GM21447 (cell line): ENCODE data around the gene MOB2.
"Not testable (repeated sequence)": the region's sequence is repeated elsewhere in the genome, so short reads cannot be mapped to it uniquely, and the experiment has no call there.

Experiments
- ATAC-seq: cut with Tn5 transposase; IDR thresholded peaks from one replicate; pipeline ENCODE4 v1.9.1; 2021; ENCODE audit not compliant: unreplicated experiment

MOB2 gene

DNA sequence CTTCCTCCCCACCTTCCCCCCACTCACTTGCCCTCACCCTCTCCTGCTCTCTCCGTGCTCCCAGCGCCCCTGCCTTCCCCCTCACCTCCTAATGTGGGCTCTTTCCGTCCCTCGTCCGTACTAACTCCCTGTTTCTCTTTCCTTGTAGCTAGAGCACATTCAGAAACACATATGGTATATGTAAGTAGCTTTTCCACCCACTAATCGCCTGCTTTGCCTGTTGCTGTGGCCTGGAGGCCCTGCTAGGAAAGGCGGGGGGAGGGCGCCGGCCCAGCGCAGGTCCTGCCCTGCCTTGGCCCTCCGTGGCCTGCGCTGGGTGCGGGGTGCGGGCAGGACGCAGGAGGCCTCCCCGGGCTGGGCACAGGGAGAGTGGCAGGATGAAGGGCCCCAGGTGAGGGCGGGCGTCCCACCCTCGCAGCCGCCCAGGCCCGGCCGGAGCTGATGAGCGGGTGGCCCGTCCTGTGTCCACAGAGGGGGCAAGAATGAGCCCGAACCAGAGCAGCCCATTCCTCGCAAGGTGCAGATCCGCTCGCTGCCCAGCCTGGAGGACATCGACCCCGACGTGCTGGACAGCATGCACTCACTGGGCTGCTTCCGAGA lies 41.7 kb downstream of the MOB2 start:
- no peak for ATAC-seq

DNA sequence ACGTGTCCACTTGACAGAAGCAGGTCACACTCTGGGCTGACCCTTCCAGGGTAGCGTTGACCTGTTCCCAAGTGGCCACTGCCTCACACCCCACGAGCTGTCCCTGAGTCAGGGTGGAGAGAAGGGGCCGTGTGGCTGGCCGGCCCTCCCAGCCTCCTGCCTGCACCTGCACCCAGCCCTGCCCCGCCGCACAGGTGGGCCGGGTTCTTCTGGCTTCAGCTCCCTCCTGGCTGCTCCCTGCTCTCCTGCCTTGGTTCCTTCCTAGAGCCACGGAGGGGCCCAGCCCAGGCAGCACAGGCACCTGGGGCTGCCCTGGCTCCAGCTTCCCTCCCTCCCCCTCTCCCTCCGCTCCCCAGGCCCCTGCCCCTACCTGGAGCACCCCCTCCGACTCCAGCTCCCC lies 42.3 kb downstream of the MOB2 start:
- no peak for ATAC-seq

DNA sequence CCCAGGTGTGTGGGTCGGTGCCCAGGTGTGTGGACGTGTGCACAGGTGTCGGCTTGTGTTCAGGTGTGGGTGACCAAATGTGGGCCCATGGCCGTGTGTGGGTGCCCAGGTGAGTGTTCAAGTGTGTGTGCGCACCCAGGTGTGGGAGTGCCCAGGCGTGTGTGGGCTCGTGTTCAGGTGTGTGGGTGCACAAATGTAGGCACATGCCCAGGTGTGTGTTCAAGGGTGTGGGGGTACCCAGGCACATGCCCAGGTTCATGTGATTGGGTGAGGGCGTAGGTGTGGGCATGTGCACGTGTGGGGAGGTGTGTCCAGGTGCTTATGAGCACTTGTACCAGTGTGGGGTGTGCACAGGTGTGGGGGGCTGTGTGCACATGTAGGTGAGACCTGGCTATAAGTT lies 42.8 kb downstream of the MOB2 start:
- ATAC-seq = no peak

DNA sequence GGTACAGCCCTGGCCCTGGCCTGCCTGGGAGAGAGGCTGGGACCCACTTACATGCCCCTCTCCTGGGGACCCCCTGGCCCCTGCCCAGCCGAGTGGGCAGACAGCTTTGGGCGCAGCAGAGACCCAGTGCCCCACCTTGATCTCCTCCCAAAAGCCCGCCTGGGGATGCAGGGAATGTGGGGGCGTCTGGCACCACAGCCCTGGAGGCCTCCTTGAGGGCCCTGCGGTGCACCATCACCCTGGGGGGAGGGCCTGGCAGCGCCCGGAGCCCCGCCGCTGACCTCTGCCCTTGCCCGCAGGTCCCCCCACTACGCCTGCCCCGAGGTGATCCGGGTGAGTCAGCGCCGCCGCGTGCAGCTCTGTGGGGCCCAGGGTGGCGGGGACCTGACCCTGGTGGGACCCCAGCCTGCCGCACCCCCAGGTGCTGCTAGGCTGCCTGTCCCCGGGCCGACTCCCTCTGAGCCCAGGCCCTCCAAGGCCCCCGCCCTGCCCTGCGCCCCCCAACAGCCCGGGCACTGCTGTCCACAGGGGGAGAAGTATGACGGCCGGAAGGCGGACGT lies 43.7 kb downstream of the MOB2 start:
- ATAC-seq = no peak

DNA sequence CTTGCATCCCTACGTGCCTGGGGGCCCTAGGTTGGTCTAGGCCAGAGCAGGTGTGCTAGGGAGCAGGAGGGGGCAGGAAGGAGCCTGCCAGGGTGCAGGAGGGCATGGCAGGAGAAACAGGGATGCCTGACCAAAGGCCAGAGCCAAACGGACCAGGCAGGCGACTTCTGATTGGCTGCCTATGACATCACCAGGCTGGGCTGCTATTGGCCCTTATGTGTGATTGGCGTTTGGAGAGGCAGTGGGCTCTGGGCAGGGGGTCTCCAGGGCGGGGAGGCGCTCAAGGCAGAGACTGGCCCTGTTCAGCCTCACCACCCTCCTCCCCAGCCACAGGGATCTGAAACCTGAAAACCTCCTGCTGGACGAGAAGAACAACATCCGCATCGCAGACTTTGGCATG lies 44.4 kb downstream of the MOB2 start:
- ATAC-seq = no peak

DNA sequence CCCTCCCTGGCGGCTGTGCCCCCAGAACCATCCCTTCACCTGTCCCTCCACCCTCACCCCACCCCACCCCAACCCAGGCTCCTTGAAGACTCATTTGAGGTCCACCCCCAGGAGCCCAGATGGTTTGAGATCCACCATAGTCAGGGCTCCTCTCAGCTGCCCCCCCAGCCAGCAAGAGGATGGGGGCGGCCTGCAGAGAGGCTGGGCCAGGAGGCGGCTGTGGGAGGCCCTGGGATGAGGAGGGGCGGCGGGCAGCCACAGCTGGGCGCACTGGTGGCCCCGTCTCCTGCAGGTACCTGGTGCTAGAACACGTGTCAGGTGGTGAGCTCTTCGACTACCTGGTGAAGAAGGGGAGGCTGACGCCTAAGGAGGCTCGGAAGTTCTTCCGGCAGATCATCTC lies 46.1 kb downstream of the MOB2 start:
- ATAC-seq = no peak

DNA sequence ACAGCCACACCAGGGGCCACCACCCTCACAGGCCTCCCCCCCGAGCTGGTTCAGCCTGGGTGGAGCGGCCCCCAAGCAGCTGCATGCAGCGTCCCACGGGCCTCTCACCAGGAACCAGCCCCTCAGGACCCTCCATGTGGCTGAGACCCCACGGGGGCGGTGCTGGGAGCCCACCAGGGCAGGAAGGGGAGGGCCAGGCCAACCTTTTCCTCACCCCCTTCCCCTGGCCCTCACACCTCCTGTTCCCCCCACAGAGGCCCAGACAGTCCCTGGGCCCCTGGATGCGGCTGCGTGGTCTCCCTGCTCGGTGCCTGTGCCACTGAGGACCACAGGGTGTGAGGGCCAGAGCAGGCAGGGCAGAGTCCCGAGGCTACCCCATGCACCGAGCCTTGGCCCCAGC lies 46.5 kb downstream of the MOB2 start:
- no peak for ATAC-seq

DNA sequence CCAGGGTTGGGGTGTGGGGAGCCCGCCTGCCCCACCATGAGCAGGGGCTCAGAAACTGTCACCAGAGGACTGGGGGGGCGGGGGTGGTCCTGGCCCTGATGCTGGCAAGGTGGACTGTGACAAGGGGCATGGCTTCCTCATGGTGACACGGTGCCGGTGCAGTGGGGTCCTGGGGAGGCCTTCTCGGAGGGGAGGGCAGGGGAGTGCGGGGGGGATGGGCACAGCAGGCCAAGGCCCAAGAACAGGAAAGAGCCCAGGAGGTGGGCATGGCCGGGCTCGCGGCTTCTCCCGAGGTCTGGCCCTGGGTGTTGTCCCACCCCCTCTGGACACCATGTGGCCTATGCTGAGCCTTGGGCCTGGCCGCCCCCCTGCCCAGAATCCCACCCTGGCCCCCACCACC lies 47.2 kb downstream of the MOB2 start:
- ATAC-seq = no peak

DNA sequence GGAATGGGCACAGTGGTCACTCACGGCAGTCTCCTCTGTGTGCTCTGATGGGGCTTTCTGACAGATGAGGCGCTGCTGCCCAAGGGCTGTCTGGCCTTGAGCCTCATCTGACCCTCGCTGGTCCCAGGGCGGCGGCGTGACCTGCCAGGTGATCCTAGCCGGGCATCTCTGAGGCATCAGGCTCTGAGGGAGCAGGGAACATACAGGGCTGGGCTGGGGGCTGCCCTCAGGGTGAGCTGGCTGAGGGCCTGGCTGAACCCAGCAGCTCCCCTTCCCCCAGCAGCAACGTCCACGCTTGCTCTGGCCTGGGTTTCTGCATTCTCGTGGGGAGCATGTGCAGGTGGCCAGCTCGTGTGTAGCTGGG lies 47.6 kb downstream of the MOB2 start:
- ATAC-seq = no peak

DNA sequence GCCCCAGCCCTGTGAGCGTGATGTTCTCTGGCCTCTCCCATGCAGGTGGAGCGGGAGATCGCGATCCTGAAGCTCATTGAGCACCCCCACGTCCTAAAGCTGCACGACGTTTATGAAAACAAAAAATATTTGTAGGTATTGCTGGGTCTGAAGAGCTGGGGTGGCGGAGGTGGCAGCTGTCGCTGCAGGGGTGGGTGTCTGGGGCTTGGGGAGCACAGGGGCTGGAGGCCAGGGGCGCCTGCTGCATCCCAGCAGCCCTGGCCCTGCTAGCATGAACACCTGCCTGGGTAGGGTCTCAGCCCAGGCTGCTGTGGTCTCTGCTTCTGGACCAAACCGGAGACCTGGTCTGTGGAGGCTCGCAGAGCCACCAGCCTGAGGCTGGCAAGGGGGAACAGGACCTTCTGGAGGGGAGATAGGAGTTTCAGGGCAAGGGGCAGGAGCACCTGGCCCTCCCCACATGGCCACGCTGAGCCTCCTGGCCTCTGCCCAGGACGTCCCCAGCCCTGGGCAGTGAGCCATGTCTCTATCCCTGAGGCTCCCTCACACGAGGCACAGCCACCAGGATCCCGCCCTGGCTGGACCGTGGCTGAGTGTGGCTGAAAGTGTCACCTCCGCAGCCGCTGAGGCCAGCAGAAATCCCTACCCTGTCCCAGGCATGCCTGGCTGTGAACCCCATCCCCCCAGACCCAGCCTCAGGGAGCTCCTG lies 48.2 kb downstream of the MOB2 start:
- ATAC-seq = no peak

DNA sequence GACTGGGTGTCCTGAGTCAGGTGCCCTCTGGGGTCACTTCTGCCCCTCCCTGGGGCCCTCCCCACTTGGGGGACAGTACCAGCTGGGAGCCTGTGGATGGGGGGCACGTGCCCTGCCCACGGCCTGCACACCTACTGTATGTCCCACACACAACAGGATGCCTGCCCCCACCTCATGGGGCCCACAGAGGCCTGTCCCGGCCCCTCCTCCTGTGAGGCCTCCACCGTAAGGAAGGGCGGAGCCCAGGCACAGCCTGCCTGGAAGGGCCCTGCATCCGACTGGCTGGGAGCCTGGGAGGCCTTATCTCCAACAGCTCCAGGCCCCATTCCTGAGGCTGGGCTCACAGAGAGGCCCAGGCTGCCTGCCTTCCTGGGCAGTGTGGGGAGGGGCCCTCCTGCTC lies 49.1 kb downstream of the MOB2 start:
- ATAC-seq = no peak

DNA sequence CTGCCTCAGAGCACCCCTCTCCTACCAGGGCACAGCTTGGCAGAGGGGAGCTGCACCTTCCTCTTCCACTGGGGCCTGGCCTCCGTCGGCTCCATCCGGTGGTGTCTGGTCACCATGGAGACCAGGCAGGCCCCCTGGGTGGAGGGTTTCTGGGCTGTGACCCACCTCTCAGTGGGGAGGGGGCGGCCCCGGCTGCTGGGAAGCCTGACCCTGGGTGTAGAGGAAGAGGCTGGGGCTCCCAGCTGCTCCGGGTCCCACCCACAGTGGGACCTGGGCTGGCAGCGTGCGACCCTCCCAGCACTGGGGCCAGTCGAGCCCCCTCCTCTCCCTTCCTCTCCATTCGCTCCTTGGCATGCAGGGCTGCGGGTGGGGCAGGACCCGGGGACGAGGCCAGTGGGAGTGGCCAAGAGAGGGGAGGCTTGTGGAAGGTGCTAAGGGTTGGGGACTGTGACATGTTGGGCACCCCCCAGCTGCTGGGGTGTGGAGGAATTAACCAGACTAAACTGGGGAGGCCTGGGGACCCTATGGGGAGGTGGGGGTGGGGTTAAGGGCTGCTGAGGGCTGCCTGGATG lies 50.0 kb downstream of the MOB2 start:
- ATAC-seq = no peak

DNA sequence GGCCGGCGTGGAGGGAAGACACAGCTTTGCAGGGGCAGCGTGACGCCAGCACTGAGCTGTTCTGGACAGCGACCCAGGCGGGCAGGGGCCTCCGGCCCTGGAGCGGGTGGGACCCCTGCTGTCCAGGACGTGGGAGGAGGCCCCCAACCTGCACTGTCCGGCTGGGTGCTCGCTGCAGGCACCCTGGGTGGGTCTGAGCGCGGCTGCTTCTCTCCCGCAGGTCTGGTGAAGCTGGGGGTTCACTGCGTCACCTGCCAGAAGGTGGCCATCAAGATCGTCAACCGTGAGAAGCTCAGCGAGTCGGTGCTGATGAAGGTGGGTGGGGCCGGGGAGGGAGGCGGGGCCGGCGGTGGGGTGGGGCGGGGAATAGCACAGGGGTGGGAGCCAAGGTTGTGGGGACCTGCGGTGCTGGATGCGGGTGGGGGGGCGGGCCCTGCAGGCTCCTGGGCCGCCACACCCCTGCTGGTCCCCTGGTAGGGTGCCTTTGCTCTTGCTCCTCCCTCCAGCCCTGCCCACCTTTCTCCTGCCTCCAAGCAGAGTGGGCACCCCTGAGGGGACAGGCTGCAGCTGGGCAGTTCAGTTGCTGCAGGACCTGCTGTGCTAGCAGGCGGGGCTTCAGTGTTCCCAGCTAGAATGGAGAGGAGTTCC lies 50.6 kb downstream of the MOB2 start:
- ATAC-seq = no peak

DNA sequence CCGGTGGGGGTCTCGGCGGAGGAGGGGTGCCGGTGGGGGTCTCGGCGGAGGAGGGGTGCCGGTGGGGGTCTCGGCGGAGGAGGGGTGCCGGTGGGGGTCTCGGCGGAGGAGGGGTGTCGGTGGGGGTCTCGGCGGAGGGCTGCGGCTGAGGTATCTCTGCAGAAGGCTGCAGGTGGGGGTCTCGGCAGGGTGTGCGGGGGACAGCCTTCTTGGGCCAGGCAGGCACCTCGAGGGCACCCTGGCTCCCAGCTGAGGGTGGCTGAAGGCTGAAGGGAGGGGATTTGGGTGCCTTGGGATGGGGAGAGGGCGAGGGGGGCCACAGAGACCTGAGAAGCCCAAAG lies 51.1 kb downstream of the MOB2 start:
- ATAC-seq = not testable (repeated sequence)

DNA sequence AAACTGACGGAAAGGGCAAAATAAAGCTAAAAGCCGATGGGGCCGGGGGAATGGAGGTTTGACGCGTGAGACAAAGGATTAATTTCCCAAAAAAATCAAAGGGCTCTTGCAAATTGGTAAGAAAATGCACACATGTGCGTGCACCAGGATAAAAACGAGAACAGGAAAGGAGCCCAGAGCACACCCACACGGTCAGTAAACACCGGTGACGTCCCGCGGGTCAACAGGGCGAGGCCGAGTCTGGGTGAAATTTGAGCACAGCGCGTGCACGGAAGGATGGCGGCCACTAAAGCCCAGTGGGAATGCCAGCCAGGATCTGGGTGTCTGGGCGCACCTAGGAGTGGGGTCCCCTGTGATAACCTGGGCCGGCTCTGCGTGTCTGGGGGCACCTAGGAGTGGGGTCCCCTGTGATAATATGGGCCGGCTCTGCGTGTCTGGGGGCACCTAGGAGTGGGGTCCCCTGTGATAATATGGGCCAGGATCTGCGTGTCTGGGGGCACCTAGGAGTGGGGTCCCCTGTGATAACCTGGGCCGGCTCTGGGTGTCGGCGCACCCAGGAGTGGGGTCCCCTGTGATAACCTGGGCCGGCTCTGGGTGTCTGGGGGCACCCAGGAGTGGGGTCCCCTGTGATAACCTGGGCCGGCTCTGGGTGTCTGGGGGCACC lies 52.5 kb downstream of the MOB2 start:
- no peak for ATAC-seq

DNA sequence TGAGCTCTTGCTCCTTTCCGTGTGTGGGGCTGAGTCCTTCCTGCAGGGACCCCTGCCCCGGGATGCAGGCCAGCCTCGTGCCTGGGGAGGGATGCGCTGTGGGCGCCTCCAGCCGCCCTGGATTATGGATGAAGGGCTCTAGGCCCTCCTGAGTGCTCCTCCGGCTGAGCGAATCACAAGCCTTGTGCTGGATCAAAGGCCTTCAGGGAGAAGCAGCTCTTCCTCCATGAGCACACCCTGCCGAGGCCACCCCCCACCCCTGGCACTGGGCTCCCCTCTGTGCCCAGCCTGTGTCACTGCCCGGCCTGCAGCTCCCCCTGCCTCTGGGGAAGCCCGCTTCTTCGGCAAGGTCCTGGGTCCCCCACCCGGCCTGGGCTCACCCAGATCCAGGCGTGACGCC lies 53.0 kb downstream of the MOB2 start:
- no peak for ATAC-seq

DNA sequence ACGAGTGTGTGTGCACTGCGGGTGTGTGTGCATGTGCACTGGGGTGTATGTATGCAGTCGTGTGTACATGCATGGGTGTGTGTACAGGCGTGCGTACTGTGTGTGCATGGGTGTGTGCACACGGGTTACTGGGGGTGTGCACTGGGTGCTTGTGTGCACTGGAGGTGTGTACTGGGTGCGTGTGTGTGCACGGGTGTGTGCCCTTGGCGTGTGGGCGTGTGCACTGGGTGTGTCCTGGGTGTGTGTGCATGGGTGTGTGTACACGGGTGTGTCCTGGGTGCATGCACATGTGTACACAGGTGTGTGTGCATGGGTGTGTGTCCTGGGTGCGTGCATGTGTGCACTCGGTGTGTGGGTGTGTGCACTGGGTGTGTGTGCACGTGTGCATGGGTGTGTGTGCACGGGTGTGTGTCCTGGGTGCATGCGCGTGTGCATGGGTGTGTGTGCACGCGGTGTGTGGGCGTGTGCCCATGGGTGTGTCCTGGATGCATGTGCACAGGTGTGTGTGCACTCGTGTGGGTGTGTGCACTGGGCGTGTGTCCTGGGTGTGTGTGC lies 57.7 kb downstream of the MOB2 start:
- ATAC-seq = no peak

DNA sequence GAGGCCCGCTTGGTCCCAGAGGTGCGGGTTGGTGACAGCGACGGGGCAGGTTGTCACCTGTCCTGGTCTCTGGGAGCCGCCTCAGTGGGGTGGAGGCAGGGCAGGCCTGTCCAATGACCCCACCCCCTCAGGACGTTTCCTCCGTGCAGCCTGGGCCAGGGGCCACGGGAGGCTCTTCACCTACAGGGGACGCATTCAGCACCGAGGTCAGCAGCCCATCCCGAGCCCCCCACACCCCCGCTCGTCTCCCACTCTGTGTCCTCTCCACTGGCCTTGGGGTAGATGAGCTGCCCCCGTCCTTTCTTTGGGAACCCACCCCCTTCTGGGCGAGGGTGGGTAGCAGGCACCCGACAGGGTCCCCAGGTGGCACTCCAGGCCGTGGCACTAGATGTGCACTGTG lies 61.1 kb downstream of the MOB2 start:
- ATAC-seq = no peak

DNA sequence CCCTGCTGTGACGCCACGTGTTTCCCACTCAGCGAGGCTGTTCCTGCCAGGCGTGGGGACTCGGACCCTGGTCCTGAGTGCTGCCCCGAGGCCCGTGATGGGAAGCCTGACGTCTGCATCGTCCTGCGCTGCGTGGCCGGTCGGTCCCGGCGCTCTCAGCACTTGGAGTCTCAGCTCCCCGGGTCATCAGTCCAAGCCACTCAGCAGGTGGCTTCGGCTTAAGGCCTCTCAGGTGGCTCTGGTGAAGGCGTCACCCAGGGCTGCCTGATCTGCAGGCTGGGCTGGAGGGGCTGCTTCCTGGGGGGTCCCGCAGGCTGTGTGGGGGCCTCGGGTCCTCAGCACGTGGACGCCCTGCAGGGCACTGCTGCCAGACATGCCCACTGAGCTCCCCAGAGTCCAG lies 61.6 kb downstream of the MOB2 start:
- ATAC-seq = no peak

DNA sequence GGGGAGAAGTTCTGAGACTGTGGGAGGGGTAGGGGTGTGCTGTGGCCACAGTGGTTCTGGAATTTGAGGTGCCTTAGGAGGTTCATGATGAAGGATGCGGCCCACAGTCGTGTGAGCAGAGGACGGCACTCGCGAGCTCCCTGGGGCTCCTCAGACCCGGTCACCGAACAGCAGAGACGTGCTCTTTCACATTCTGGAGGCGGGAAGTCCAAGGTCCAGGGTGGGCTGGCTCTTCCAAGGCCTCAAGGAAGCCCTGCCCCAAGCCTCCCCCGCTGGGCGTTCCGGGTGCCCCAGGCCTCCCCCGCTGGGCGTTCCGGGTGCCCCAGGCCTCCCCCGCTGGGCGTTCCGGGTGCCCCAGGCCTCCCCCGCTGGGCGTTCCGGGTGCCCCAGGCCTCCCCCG lies 63.2 kb downstream of the MOB2 start:
- not testable (repeated sequence) for ATAC-seq

DNA sequence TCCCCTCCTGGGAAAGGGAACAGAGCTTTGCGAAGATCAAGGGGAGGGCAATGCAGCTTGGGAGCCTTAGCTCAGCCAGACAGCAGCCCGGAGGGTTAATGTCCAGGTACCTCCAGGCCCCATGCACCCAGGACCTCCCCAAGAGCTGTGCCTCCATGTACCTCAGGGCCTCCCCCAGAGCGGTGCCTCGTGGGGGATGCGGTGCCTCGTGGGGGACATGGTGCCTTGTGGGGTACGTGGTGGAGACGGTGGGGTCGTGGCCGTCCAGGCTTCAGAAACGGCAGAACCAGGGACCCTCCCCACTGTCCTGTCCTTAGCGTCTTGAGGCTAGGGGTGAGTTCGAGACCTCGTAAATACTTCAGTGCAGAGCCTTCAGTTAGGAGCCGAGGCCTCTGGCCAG lies 63.6 kb downstream of the MOB2 start:
- no peak for ATAC-seq
